ENCODE results near the gene PTN.

DNA sequence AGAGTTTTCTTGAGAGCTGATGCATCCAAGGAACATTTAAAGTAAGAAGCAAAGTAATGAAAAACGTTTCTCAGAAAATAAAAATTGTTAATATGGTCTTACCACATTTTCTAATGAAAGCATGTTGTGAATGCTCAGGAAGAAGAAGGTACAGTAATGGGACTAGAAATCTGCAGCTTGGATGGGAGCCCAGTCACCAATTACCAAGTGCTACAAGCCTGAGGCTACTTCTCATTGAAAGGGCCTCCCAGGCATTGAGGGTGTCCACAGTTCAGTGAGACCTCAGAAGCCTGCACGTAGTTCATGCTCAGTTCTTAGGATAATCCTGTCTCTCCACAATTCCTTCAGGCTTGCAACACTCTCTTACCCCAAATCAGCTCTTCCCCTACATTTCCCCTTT lies 17.6 kb downstream of the PTN start:
- TF ChIP-seq, protein P1, sequence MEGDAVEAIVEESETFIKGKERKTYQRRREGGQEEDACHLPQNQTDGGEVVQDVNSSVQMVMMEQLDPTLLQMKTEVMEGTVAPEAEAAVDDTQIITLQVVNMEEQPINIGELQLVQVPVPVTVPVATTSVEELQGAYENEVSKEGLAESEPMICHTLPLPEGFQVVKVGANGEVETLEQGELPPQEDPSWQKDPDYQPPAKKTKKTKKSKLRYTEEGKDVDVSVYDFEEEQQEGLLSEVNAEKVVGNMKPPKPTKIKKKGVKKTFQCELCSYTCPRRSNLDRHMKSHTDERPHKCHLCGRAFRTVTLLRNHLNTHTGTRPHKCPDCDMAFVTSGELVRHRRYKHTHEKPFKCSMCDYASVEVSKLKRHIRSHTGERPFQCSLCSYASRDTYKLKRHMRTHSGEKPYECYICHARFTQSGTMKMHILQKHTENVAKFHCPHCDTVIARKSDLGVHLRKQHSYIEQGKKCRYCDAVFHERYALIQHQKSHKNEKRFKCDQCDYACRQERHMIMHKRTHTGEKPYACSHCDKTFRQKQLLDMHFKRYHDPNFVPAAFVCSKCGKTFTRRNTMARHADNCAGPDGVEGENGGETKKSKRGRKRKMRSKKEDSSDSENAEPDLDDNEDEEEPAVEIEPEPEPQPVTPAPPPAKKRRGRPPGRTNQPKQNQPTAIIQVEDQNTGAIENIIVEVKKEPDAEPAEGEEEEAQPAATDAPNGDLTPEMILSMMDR (IDR thresholded peaks at IDR 0.05; ENCODE audit: insufficient read depth, low read depth, low read length), result no peak
- no peak for TF ChIP-seq EZH2 (IDR thresholded peaks at IDR 0.05; ENCODE audit: insufficient read depth, low read length)
